Stimulated activated CD4-positive, alpha-beta T cell treated with anti-CD3 and anti-CD28 coated beads, TNF-alpha, amount 100 ng/mL, for 24 hours (primary cell): ENCODE data around the gene KLF13.

Experiments
- DNase-seq, 3 experiments: peaks; one replicate each; pipeline ENCODE4 v3.0.0-alpha.2; 2020; ENCODE audit warnings: low read depth in 3 of 3

KLF13 gene

DNA sequence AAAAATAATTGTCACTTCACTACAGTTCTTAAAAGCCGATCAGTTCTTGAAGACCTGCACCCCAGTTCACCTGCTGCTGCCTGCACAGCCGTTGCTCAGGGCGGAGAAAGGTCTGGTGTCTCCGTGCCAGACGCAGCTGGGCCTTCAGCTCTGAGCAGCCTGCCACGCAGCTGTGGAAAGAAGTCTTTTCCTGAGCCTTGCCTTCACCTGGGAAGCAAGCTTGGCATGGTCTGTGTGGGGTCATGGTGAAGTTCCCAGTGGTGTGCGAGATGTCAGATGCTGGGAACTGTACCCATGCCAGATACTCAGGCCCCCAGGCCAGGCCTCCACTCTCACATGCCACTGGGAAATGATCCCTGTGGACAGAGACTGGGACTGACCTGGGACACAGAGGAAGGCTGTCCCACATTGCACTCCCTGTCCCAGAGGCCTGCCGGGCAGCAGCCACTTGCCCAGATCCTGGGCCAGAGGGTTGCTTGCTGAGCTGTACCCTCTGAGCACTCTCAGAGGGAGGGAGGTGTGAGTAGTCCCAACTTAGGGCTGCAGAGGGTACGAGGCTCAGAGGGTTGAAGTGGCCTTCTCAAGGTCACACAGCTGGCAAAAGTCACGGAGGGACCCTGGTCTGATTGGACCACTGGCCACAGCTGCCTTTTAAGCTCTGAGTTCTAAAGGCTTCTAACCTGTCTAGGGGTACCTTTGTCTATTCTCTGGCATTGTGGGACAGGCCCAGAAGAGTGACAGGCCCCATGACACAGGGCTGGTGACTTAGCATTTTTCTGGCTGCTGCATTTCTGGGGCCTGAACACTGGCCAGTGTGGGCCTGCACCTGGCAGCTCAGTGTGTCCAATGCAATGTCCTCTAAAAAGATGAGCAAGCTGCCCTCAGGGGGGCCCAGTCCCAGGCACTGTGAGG is 55.4 kb downstream of the KLF13 start:
- DNase-seq = no peak

DNA sequence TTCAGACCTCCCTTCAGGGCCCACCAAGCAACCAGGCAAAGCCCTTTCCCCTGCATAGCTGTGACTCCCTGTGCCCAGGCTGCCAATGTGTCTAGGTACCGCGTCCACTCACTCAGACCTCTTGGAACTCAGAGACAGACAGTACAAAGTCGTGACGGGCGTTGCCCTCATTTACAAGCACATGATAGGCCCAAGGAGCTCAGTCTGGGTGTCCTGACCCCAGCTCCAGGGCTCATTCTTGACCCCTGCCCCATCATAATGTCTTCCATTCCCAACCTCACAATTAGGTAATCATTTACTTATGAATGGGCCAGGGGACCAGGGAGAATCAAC is 56.0 kb downstream of the KLF13 start:
- DNase-seq = no peak

DNA sequence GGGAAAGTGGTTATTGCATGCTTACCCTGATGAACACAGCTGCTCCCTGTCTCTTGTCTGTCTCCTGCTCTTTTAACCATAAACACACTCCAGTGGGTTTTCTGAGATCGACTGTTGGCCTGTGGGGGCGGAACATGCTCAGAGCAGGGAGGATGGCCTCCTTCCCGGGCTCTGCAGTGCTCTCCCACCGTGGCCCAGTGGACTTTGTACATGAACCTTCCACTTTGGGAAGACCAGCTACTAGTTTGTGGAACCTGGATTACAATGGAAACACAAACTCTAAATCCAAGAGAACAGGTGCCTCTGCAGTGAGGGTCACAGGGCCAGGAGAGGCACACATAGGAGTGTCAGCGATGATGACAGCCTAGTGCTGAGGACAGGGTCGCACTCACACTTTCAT is 56.5 kb downstream of the KLF13 start:
- no peak for DNase-seq

DNA sequence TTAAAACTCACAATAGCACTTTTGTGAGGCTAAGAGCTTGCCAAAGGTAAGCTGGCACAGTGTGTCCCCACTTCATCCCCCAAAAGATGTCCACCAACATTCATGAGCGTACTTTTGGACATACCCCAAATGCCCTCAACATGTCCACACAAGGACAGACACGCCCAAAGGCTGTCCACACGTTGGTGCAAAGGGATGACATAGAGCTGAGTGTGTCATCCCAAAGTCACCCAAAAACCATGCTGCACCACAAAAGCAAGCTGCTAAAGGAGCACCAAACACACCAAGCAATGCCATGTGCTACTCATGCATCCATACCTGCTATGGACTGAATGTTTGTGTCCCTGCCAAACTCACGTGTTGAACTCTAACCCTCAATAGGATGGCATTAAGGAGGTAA is 57.9 kb downstream of the KLF13 start:
- no peak for DNase-seq

DNA sequence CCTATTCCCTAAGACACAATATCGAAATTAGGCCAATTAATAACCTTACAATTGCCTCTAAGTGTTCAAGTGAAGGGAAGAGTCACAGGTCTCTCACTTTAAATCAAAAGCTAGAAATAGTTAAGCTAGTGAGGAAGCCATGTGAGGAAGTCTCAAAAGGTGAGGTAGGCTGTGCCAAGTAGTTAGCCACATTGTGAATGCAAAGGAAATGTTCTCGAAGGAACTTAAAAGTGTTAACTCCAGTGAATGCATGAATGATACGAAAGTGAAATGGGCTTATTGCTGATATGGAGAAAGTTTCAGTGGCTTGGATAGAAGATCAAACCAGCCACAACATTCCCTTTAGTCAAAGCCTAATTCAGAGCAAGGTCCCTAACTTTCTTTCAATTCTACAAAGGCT is 59.1 kb downstream of the KLF13 start:
- DNase-seq = no peak

DNA sequence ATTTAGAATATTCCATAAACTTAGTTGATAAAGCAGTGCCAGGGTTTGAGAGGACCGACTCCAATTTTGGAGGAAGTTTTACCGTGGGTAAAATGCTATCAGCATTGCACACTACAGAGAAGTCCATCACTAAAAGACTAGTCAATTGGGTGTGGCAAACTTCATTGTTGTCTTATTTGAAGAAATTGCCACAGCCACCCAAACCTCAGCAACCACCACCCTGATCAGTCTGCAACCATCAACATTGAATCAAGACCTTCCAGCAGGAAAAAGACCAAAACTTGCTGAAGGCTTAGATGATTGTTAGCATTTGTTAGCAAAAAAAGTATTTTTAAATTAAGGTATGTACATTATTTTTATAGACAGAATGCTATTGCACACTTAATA is 60.5 kb downstream of the KLF13 start:
- no peak for DNase-seq

DNA sequence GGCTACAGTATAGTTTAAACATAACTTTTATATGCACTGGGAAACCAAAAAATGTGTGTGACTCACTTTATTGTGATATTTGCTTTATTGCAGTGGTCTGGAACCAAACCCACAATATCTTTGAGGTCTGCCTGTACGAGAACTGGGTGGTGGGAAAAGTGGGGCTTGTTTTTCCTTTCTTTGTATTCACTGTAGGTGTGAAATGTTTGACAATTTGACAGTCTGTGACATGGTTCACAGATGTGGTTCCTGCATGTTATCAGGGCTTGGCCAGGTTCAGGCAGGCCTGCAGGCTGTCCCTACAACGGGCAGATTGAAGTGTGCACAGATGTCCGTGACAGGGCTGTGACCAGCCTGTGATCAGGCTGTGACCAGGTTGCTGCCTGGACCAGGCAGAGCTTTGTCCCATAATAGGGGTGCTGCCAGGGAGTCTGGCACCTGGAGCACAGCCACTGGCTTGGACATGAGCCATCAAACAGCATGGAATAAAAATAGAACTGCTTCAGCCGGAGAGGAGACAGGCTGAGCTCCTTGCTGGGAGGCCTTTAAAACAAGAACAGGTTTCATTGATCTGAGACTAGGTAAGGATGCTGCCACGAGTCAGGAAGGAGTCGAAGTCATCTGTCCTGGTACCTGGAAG is 61.0 kb downstream of the KLF13 start:
- DNase-seq = no peak

DNA sequence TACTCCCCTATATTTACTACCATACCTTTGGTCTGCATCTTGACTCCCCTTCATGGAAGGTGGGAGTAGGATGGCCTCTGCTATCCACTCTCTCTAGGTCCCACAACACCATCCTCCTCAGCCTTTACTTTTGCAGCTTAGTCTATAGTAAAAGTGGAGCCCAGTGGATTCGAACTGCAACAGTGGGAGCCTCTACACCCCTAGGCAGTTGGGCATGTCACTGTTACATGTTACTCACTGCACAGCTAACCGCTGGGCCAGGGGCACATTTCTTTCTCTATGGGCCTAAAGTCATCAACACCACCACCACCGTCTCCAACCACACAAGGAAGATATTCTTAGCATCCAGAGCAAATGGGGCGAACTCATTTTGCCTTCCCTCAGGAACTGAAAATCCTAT is 62.9 kb downstream of the KLF13 start:
- DNase-seq = no peak

DNA sequence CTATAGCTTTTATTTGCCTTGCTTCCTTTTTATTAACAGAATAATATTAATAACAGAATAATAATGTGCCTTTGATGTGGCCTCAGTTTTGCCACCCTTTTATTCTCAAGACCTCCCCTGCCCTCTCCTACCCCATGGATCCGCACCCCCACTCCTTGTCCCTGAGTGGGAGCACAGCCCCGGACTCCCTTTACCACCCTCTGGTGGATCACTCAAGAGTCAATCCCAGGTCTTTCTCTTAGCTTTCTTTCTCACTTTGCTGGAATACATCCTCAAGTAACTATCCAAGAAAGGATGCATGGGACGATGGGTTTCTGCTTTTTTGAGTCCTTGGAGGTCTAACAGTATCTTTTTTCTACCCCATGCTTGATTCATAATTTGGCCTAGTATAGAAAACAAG is 63.4 kb downstream of the KLF13 start:
- DNase-seq = no peak

DNA sequence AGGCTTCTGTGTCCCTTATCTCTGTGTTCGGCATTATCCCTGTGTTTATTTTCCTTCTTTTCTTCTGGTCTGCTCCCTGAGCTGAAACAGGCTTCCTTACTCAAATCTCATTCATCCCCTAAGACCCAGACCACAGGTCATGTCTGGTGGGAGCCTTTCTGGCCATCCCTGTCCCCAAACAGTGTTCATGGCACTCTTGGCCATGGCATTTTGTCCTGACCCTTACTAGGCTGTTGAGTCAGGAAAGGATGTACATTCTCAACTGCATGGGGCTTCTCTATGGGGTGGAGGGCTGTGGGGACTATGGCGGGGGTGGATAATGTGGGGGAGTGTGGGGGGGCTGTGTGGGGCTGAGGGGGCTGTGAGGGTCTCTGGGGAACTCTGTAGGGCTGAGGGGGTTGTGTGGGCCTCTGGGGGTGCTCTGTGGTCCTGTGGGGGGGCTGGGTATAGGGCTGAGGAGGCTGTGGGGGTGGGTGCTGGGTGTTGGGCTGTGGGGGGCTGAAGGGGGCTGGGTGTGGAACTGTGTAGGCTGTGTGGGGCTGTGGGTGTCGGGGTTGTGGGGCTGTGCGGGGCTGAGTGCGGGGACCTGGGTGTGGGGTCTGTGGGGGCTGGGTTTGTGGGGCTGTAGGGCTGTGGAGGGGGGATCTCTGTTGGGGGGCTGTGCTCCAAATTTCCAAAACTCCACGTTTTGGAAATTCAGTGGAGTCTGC is 64.3 kb downstream of the KLF13 start:
- no peak for DNase-seq

DNA sequence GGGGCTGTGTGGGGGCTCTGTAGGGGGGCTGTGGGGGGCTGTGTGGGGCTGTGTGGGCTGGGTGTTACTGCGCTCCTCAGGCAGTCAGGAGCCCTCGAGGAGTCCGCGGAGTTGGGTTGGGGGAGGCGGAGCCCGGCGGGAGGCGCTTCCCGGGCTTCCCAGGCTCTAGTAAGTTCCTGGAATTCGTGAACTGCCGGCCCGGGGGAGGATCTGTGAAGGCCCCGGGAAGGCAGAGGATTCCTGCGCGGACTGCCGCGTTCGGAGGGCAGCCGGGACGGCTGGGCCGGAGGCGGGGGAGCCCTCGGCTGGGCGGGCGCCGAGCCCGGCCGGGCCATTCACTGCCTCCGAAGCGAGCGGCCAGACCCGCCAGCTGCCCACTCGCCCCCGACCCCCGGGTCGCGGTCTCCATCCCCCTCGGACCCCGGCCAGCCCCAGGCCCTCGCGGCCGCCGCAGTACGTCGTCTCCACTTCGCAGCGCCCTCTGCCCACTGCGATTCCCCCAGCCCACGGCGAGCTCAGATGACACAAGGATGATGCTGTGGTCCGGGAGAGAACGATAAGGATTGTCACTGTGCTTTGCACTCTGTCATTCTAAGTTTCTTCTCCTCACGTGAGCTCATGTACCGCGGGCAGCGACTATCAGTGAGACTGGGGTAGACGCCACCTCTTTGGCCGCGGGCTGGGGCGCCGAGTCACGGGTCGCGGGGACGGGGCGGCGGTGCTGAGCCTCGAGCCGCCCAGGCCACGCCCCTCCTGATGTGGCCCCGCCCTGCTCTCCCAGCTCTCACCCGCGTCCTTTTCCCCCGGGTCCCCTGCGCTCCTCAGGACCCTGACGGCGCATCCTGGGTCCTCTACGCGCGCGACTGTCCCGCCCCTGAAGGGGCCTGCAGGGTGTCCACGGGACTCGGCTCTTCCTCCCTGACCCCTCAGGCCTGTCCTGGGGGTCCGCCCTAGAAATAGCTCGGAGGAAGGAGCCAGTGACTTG is 65.3 kb downstream of the KLF13 start:
- DNase-seq = peak; percentile 47 to 83 (median 56)

DNA sequence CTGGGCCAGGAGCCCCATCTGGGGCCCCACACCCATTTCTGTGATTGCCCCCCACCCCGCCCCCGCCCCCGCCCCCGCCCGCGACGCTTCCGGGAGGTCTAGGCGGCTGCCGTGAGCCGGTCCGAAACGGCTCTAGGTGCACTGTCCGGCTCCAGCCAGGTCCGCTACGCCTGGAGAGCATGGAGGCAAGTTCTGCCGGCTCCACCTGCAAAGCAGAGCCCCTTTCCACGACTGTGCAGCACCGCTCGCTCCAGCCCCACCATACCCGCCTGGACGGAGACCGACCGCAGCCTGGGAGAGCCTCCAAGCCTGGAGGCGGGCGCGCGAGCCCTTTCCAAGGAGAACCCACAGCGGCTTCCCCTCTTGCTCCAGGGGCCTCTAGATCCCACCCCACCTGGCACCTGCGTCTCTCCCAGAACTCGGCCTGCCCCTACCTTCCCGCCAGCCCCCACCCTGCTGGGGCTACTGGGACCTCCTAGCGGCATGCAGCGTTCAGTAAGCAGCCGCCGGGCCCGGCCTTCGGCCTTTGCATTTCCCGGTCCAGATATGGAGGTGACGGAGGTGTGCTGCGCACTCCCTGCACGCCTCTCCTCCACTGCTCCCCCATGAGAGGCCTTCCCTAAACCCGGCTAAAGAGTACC is 66.2 kb downstream of the KLF13 start:
- DNase-seq = no peak

DNA sequence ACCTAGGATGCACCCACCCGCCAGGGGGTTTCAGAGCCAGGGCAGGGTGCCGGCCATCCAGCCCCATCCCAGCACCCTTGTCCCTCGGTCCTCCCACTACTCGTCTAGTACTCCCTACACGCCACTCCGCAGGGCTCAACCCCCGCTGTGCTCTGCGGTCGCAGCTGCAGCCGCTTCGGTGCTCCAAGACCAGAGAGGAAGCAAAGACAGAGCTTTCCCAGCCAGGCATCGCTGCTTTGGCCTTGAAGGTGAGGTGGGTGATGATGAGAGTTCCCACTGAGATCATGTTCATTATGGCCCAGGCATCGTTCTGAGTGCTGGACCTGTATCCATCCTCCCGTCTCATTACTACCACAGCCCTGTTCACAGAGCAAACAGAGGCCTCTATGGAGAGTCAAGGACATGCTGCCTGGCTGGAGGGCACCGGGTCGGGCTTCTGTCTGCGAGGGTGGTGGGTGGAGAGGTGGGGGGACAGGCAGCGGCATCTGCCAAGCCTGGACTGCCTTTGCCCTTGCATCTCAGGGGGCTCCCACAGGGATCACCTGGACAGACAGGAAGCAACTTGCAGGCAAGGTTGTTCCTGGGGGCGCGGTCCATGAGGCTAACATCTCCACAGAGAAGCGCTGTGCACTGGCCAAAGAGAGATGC is 66.9 kb downstream of the KLF13 start:
- no peak for DNase-seq

DNA sequence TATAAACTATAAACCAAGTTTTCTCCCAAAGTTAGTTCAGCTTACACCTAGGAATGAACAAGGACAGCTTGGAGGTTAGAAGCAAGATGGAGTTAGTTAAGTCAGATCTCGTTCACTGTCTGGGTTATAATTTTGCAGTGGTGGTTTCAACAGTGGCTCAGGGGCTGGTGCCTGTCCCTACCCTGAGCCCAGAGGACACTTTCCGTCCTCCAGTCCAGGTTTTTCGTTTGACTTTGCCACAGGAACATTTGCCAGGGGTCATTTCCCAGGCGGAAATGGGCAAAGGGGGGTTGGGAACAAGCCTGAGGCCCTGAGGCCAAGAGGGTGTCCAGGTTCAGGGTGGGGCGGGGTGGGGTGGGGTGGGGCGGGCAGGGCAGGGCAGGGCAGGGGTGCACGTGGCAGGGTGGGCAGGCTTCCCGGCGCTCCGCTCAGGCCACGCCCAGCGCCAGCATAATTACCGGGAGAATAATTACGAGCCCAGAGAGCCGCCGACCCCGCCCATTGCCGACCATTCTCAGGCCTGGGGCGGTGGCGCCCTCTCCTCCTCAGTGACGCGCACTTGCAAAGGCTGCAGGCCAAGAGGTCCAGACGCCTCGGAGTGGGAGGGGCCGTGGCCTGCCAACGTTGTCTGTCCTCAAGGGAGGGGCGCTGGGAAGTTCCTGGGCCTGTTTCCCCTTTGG is 70.4 kb downstream of the KLF13 start:
- DNase-seq = no peak

DNA sequence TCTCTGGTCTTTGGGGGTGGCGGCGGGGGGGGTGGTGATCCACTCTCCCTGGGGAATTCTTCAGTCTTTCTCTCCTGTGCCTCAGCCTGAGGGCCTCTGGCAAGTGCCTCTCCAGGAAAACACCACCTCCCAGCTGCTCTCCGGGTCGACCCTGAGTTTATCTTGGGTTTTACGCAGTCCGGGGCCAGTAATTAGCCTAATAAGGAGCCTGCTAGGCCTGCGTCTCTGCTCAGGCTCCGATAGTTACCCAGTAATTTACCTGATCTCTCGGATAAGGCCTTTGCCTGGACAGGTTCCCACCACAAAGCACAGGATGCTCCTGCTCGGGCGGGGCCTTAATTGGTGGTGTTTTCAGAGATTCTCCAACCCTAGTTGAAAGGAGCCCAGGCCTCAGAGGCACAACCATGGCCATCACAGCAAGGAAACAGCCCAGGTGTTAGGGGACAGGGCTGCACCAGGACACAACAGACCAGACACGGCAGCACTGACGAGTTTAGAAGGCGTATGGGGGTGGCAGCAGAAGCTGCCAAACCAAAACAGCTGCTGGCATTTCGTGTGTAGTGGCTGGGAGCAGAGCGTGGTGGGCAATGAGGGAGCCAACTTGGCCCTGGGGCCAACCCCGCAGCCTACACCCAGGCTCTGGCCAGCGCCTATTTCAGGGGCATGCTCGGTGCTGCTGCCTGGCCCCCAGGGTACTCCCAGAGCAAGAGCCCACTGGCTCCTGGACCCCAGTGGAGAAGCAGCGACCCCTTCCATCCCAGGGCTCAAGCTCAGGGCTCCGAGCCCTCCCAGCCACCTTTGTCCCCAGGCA is 71.4 kb downstream of the KLF13 start:
- DNase-seq = no peak

DNA sequence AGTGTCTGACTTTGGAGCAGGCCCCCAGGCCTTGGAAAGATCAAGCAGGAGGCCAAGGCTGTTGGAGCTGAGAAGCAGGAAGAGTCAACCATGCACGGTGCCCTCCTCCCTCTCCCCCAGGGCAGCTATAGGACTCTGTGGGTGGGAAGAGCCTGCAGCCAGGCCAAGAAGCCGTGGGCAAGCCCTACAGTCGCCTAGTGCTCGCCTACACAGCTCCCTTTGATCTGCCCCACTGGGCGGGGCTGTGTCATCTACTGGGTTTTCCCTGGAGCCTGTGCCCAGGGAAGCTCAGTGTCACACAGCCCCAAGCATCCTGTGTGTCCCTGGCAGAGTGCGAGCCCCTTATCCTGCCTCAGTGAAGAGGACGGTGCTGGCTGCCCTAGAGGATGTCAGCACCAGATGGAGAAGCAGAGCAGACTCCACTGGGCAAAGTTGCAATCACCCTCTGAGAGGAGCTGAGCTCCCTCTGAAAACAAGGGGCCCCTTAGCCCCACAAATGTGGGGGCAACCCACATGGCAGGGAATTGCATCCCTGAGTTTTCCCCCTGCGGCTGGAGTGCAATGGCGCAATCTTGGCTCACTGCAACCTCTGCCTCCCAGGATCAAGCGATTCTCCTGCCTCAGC is 72.2 kb downstream of the KLF13 start:
- peak in 1 of 3 experiments; percentile 35 for DNase-seq

DNA sequence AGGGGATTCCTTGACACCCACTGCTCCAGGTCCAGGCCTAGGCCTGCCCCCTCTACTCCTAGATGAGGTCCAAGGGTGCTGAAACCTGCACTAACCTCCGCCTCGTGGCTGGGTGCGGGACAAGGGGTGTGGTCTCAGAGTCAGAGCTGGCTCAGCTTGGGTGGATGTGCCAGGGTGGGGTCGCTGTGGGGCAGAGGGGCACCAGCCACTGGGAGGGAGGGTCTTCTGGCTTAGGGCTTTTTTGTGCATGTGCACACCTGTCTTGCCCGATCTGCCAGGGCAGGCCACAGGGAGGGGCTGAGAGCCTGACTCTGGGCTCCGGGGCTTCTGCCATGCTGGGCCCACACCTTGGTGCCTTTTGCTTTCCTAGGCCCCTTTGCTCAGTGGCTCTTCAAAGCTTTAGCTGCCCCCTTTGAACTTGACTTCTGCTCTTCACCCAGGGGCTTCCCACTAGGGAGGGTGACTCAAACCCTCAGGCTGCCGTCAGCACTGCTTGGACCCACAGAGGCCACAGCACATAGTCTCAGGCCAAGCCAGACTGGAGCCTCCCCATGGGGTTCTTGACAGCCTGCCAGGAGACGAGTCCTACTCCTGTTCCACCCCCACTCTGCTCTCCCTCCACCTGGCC is 73.0 kb downstream of the KLF13 start:
- no peak for DNase-seq

DNA sequence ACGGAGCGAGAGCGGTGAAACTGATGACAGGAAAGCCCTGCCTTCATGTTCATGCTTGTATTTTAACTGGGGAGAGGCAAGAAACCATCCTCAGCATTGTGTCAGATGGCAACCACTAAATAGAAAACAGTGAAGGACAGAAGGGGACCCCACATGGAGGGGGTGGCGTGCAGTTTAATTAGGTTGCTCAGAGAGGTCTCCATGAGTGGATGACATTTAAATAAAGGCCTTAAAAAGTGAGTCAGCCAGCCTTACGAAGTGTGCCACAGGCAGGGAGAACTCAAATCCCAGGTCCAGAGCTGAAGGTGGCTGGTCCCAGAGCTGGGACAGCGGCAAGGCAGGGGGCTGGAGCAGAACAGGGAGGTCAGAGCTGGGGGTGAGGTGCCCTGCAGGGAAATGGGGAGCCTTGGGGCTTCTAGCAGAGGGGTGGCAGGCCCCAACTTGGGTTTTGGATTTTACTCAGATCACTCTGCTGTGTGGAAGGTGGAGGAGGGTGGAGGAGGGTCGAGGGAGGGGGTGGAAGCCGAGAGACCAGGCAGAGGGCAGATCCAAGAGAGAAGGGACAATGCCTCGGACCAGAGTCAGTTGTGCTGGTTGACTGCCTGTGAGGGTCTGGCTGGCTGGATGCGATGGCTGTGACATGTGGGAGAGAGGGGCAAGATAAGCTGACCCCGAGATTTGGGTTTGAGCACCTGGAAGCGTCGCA is 73.7 kb downstream of the KLF13 start:
- DNase-seq = no peak
